ENCODE results near the gene CASP4.
A peak's percentile ranks its signal among the peaks of the same experiment; 100 is the strongest.
"Not testable (repeated sequence)": the region's sequence is repeated elsewhere in the genome, so short reads cannot be mapped to it uniquely, and the experiment has no call there.

CASP4 gene

GRCh38 chr11:104968355-104968855 is at the start of gene CASP4:
Gene CASP4 (minus strand): TSS chr11:104968574. CDS start chr11:104968525, 49 bp downstream.
- peak; percentile 63 for DNase-seq (ENCODE audit: low spot score)

GRCh38 chr11:105007463-105007862 is 39.1 kb upstream of the CASP4 start:
- DNase-seq (ENCODE audit: low spot score) = no peak

- DNase-seq (ENCODE audit: low spot score) = no peak
Observed at GRCh38 chr11:105005451-105005845, 37.1 kb upstream of the CASP4 start.

GRCh38 chr11:105004021-105004420 is 35.6 kb upstream of the CASP4 start:
- no peak for DNase-seq (ENCODE audit: low spot score)

GRCh38 chr11:105003151-105003550 is 34.8 kb upstream of the CASP4 start:
- no peak for DNase-seq (ENCODE audit: low spot score)

- no peak for DNase-seq (ENCODE audit: low spot score)
Observed at GRCh38 chr11:105000797-105001196, 32.4 kb upstream of the CASP4 start.

GRCh38 chr11:105000167-105000566 is 31.8 kb upstream of the CASP4 start:
- no peak for DNase-seq (ENCODE audit: low spot score)

- no peak for DNase-seq (ENCODE audit: low spot score)
Observed at GRCh38 chr11:104999721-105000120, 31.3 kb upstream of the CASP4 start.

- no peak for DNase-seq (ENCODE audit: low spot score)
Observed at GRCh38 chr11:104997288-104997687, 28.9 kb upstream of the CASP4 start.

- DNase-seq (ENCODE audit: low spot score) = no peak
Observed at GRCh38 chr11:104995001-104995408, 26.6 kb upstream of the CASP4 start.

GRCh38 chr11:104992781-104993180 is 24.4 kb upstream of the CASP4 start:
- no peak for DNase-seq (ENCODE audit: low spot score)

GRCh38 chr11:104991994-104992393 is 23.6 kb upstream of the CASP4 start:
- no peak for DNase-seq (ENCODE audit: low spot score)

- DNase-seq (ENCODE audit: low spot score) = no peak
Observed at GRCh38 chr11:104984808-104985207, 16.4 kb upstream of the CASP4 start.

GRCh38 chr11:104979839-104980238 is 11.5 kb upstream of the CASP4 start:
- no peak for DNase-seq (ENCODE audit: low spot score)

- DNase-seq (ENCODE audit: low spot score) = no peak
Observed at GRCh38 chr11:104973616-104974015, 5.2 kb upstream of the CASP4 start.

- DNase-seq (ENCODE audit: low spot score) = not testable (repeated sequence)
Observed at GRCh38 chr11:104972924-104973323, 4.5 kb upstream of the CASP4 start.

GRCh38 chr11:104970756-104971155 is 2.4 kb upstream of the CASP4 start:
- no peak for DNase-seq (ENCODE audit: low spot score)

- DNase-seq (ENCODE audit: low spot score) = no peak
Observed at GRCh38 chr11:104968856-104969776, 742 bp upstream of the CASP4 start.

GRCh38 chr11:104967534-104968354 is 630 bp downstream of the CASP4 start:
- no peak for DNase-seq (ENCODE audit: low spot score)

GRCh38 chr11:104965735-104966134 is 2.6 kb downstream of the CASP4 start:
- no peak for DNase-seq (ENCODE audit: low spot score)

- no peak for DNase-seq (ENCODE audit: low spot score)
Observed at GRCh38 chr11:104964247-104964646, 4.1 kb downstream of the CASP4 start.

- DNase-seq (ENCODE audit: low spot score) = no peak
Observed at GRCh38 chr11:104962852-104963251, 5.5 kb downstream of the CASP4 start.

GRCh38 chr11:104957280-104957679 is 11.1 kb downstream of the CASP4 start:
- no peak for DNase-seq (ENCODE audit: low spot score)
